ENCODE data around the gene ADARB2.

ADARB2 gene

DNA sequence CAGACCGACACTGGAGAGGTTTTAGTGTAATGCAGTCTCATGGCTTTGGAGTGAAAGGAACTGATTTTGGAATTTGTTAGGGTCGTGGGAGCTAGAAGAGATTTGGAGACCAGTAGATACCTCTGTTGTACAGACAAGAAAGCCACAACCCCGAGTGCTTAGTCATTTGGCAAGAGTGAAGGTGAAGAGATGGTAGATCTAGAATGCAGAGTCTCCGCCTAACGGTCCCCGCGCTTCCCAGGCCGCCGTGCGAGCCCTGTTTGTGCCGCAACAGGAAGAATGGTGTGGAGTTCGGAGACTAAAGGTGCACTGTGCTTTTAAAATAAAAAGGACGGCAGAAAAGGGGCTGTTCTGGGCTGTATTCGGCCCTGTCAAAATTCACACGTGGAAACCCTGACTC, 186.7 kb downstream of the ADARB2 start:
- no peak overlapping the region for H3K4me3 ChIP-seq (ENCODE audit: control insufficient read depth, low read depth, low read length)
- DNase-seq (ENCODE audit: low read depth) = no peak
- TF ChIP-seq CTCF (conservative IDR thresholded peaks at IDR 0.05; ENCODE audit: control insufficient read depth, insufficient read depth, low read depth, low read length) = no peak

DNA sequence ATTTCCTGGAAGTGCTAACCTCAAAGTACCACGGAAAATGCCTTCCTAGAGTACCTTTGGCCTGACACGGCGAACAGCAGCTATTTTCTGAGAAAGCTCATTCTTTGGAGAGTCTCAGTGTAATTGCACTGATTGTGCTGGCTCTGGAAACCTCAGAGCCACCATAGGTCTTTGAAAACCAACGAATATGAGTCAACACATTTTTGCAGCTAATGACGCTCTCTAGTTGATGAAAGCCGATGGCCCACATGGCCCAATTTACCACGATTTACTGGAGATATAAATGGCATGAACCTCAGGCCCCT, 187.1 kb downstream of the ADARB2 start:
- no peak overlapping the region for H3K4me3 ChIP-seq (ENCODE audit: control insufficient read depth, low read depth, low read length)
- no peak for TF ChIP-seq CTCF (conservative IDR thresholded peaks at IDR 0.05; ENCODE audit: control insufficient read depth, insufficient read depth, low read depth, low read length)
- DNase-seq (ENCODE audit: low read depth) = no peak

DNA sequence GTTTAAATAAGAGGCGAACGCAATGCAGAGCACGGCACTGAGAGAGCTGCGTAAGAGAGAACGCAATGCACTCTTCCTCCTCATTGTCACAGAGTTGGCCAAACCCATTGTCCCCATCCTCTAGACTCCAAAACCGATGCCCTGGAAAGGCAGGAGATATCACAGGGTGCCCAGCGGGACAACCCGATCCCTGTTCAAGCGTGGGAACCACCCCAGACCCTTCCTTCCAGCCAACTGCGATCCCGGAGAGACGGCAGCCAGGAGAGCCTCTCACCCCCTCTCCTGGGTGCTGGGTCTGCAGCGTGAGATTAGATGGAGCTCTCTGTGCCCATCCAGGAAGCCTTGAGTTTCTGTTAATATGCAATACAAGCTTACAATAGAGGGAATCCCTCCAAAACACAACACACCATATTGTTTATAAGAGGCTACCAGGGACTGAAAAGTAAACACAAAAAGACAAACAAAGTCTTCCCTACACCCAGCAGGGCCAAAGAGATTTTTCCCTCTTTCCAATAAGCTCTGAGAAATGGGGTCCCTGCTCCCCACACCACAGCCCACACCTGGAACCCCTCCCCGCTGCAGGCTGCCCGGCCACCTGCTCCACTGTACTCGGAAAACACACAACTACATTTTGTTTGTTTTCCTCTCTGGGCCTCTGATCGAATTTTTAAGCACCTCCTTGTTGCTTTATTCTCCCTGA, 187.6 kb downstream of the ADARB2 start:
- no peak for DNase-seq (ENCODE audit: low read depth)
- H3K4me3 ChIP-seq (ENCODE audit: control insufficient read depth, low read depth, low read length) = no peak overlapping the region
- TF ChIP-seq CTCF (conservative IDR thresholded peaks at IDR 0.05; ENCODE audit: control insufficient read depth, insufficient read depth, low read depth, low read length) = no peak

- TF ChIP-seq CTCF (conservative IDR thresholded peaks at IDR 0.05; ENCODE audit: control insufficient read depth, insufficient read depth, low read depth, low read length) = no peak
- DNase-seq (ENCODE audit: low read depth) = no peak
- H3K4me3 ChIP-seq (ENCODE audit: control insufficient read depth, low read depth, low read length) = no peak overlapping the region
Observed at GRCh38 chr10:1548596-1548995, 188.7 kb downstream of the ADARB2 start.

- no peak overlapping the region for H3K4me3 ChIP-seq (ENCODE audit: control insufficient read depth, low read depth, low read length)
- no peak for TF ChIP-seq CTCF (conservative IDR thresholded peaks at IDR 0.05; ENCODE audit: control insufficient read depth, insufficient read depth, low read depth, low read length)
- no peak for DNase-seq (ENCODE audit: low read depth)
Observed at GRCh38 chr10:1548146-1548545, 189.2 kb downstream of the ADARB2 start.

DNA sequence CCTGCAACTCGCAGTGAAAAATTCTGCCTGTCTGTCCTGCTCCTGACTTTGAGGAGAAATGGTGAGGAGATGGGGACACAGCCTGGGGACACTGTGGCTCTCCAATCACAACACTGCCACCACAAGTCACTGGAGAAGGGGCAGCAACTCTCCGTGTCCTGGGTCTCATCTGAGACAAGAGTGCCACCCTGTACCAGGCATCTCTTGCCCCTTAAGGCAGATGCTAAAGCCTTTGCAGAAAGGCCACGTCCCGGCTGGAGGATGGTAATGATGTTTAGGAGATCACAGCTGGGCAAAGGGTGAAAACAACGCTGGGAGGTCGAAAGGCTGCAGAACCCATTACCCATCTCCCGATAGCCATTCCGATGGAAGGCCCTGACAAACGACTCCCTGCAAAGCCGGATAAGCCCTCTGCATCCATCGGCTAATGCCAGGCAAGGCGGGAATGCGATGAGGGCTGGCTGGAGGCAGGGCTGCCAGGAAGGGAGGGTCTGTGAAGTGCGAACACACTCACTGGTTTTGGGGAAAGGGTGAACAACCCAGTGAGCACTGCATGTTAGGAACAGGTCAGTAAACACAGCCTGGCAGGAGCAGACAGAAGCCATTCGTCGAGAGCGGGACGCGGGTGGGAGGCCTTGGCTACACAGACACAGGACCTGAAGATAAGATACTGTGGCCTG, 190.8 kb downstream of the ADARB2 start:
- H3K4me3 ChIP-seq (ENCODE audit: control insufficient read depth, low read depth, low read length) = no peak overlapping the region
- TF ChIP-seq CTCF (conservative IDR thresholded peaks at IDR 0.05; ENCODE audit: control insufficient read depth, insufficient read depth, low read depth, low read length) = no peak
- DNase-seq (ENCODE audit: low read depth) = no peak

Measured in fibroblast of mammary gland (primary cell).